HepG2 (cell line): ENCODE measurements around the gene FAT2.

Source experiments
- CTCF ChIP-seq: sonication (generic); formaldehyde crosslinking; IDR thresholded peaks from 2 replicates; pipeline ENCODE4 v1.5.0; 2020; ENCODE audit warnings: mild to moderate bottlenecking, missing genetic modification reagents, moderate library complexity
- EP300 ChIP-seq, 3 experiments: sonication (generic) in 1 of 3; formaldehyde crosslinking in 1 of 3; IDR thresholded peaks; 2 replicates each; pipeline versions ENCODE4 v1.5.1 to v1.6.1; 2011 to 2020; ENCODE audit warnings: low read depth in 2 of 3, low read length in 2 of 3, borderline replicate concordance in 1 of 3, improper control_type of control experiment in 1 of 3, mild to moderate bottlenecking in 1 of 3, missing genetic modification reagents in 1 of 3, moderate library complexity in 1 of 3
- JUNB ChIP-seq: sonication (generic); formaldehyde crosslinking; IDR thresholded peaks from 2 replicates; pipeline ENCODE4 v1.8.0; 2022; ENCODE audit warnings: missing genetic modification reagents, mild to moderate bottlenecking, borderline replicate concordance
- KLF9 ChIP-seq: IDR thresholded peaks from 2 replicates; pipeline ENCODE4 v1.6.1; 2016; ENCODE audit warnings: low read depth
- TBL1XR1 ChIP-seq: fragments of 150-350 bp; IDR thresholded peaks from 2 replicates; pipeline ENCODE4 v1.6.1; 2014; ENCODE audit warnings: borderline replicate concordance, low read length; ENCODE audit not compliant: partially characterized antibody

- TF ChIP-seq KLF9 (CRISPR knock-in tag) (no peak), CTCF (no peak), EP300 (IDR thresholded peaks at IDR 0.05; ENCODE audit: low read depth in 2 of 2, low read length in 2 of 2) (no peak), EP300 (CRISPR knock-in tag; IDR thresholded peaks at IDR 0.05; ENCODE audit: borderline replicate concordance) (no peak), JUNB (CRISPR knock-in tag) (no peak), TBL1XR1 (no peak)
Observed at GRCh38 chr5:151611127-151611775, 20.1 kb upstream of the FAT2 start.
